ENCODE measurements around the gene AMFR.

Gene AMFR

GRCh38 chr16:56346131-56346890, 79.0 kb downstream of the AMFR start:
- DNase-seq: no peak

GRCh38 chr16:56345406-56346050, 79.8 kb downstream of the AMFR start:
- no peak for DNase-seq

- no peak for DNase-seq
Measured at GRCh38 chr16:56344518-56345405, 80.6 kb downstream of the AMFR start.

GRCh38 chr16:56343661-56344517, 81.5 kb downstream of the AMFR start:
- DNase-seq: no peak

- no peak for DNase-seq
Measured at GRCh38 chr16:56341656-56342399, 83.5 kb downstream of the AMFR start.

- no peak for DNase-seq
Measured at GRCh38 chr16:56340864-56341365, 84.4 kb downstream of the AMFR start.

GRCh38 chr16:56340416-56340815, 84.9 kb downstream of the AMFR start:
- DNase-seq: no peak

- DNase-seq: no peak
Measured at GRCh38 chr16:56339431-56340195, 85.7 kb downstream of the AMFR start.

- DNase-seq: no peak
Measured at GRCh38 chr16:56338566-56339318, 86.6 kb downstream of the AMFR start.

GRCh38 chr16:56337858-56338325, 87.5 kb downstream of the AMFR start:
- no peak for DNase-seq

- DNase-seq: no peak
Measured at GRCh38 chr16:56337131-56337857, 88.1 kb downstream of the AMFR start.

GRCh38 chr16:56336711-56337110, 88.6 kb downstream of the AMFR start:
- DNase-seq: no peak

GRCh38 chr16:56336071-56336688, 89.2 kb downstream of the AMFR start:
- no peak for DNase-seq

- no peak for DNase-seq
Measured at GRCh38 chr16:56334761-56335160, 90.6 kb downstream of the AMFR start.

- DNase-seq: no peak
Measured at GRCh38 chr16:56332464-56333079, 92.8 kb downstream of the AMFR start.

GRCh38 chr16:56331915-56332314, 93.4 kb downstream of the AMFR start:
- no peak for DNase-seq

GRCh38 chr16:56331399-56331798, 93.9 kb downstream of the AMFR start:
- DNase-seq: no peak

GRCh38 chr16:56330476-56330875, 94.9 kb downstream of the AMFR start:
- no peak for DNase-seq

All from activated CD8-positive, alpha-beta memory T cell treated with anti-CD3 and anti-CD28 coated beads for 24 hours (primary cell).